Upper lobe of left lung (tissue), 6 donors: ENCODE results near the gene BMP7. TPM values are rescaled to one million over a fixed set of nuclear protein-coding genes. Genes with fewer than 3 reads are reported as not detected.

Experiments used
- ATAC-seq, 2 donors: fragments of 200-7000 bp; cut with Tn5 transposase; one replicate each; pipeline ENCODE4 v1.9.1; 2022; ENCODE audit warnings: mild to moderate bottlenecking in 2 of 2, moderate library complexity in 2 of 2; ENCODE audit not compliant: low FRiP score in 2 of 2
- DNase-seq, 2 donors: peaks; one replicate each; pipeline ENCODE4 v3.0.0-alpha.2; 2019 to 2020
- H3K27ac ChIP-seq, 4 donors: fragments of 200-600 bp; sonication (generic); one replicate each; pipeline ENCODE4 v1.5.1; 2016 to 2019
- H3K27me3 ChIP-seq, 4 donors: fragments of 200-600 bp; sonication (generic); one replicate each; pipeline ENCODE4 v1.5.1; 2017 to 2019
- H3K36me3 ChIP-seq, 4 donors: fragments of 200-600 bp; sonication (generic); one replicate each; pipeline ENCODE4 v1.5.1; 2016 to 2019
- H3K4me1 ChIP-seq, 4 donors: fragments of 200-600 bp; sonication (generic); one replicate each; pipeline ENCODE4 v1.5.1; 2018 to 2019
- H3K4me3 ChIP-seq, 4 donors: fragments of 200-600 bp; sonication (generic); one replicate each; pipeline ENCODE4 v1.5.1; 2017 to 2019; ENCODE audit warnings: mild to moderate bottlenecking in 2 of 4, moderate library complexity in 1 of 4
- H3K9me3 ChIP-seq, 4 donors: fragments of 200-600 bp; sonication (generic); one replicate each; pipeline ENCODE4 v1.5.1; 2018 to 2019
- EP300 ChIP-seq, 4 donors: sonication (generic); formaldehyde crosslinking; IDR thresholded peaks; one replicate each; pipeline ENCODE4 v1.5.1; 2017; ENCODE audit warnings: antibody characterized with exemption in 4 of 4, control low read depth in 2 of 4
- POLR2A ChIP-seq, 4 donors: fragments of 450-650 bp; IDR thresholded peaks; one replicate each; pipeline ENCODE4 v1.5.1; 2016 to 2017; ENCODE audit warnings: antibody characterized with exemption in 4 of 4, mild to moderate bottlenecking in 2 of 4
- POLR2AphosphoS5 ChIP-seq, 2 donors: sonication (generic); formaldehyde crosslinking; IDR thresholded peaks; one replicate each; pipeline ENCODE4 v1.5.1; 2017; ENCODE audit warnings: antibody characterized with exemption in 2 of 2
- WGBS, 2 donors: methylation state at CpG; one replicate each; pipeline ENCODE4 v1.1.5; 2017 to 2018; 5-methylcytosine and 5-hydroxymethylcytosine counted together
- total RNA-seq, 6 donors: library from RNA; depleted of rRNA in 4 of 6; stranded (reverse); fragments of >200 nt in 4 of 6; gene quantifications; one replicate each; pipeline versions ENCODE4 v1.1.0 to v1.2.1, GENCODE V29; 2016 to 2021
- TF ChIP-seq, protein P1 (sequence below), 6 experiments: fragments of 450-650 bp in 4 of 6; fragments of 200-600 bp in 2 of 6; sonication (generic) in 2 of 6; IDR thresholded peaks; one replicate each; pipeline ENCODE4 v1.5.1; 2016 to 2019; ENCODE audit warnings: antibody characterized with exemption in 6 of 6
- donor health status: DM: no; HTN: no; CAD: no; lungs with moderate emphysema.
- donor health status: DM: no; HTN: yes; CAD: no; lungs with severe emphysema.

Gene BMP7
- total RNA-seq, 6 donors from 2014 or later = 0.30 to 4.0 (median 2.6) TPM; not detected in 1

GRCh38 chr20:57238089-57238488 is 28.4 kb downstream of the BMP7 start:
- ATAC-seq = no peak
- Histone ChIP-seq H3K36me3 (no peaks in the 10 kb centered on the region), H3K9me3 (no peaks in the 10 kb centered on the region), H3K27me3 (no peaks in the 10 kb centered on the region), H3K4me1 (no peaks in the 10 kb centered on the region), H3K27ac (no peak overlapping the region), H3K4me3 (no peak overlapping the region)
- WGBS, 2 donors = 90 to 94% methylated on average over 4 of the region's 4 CpGs
- TF ChIP-seq, protein P1, sequence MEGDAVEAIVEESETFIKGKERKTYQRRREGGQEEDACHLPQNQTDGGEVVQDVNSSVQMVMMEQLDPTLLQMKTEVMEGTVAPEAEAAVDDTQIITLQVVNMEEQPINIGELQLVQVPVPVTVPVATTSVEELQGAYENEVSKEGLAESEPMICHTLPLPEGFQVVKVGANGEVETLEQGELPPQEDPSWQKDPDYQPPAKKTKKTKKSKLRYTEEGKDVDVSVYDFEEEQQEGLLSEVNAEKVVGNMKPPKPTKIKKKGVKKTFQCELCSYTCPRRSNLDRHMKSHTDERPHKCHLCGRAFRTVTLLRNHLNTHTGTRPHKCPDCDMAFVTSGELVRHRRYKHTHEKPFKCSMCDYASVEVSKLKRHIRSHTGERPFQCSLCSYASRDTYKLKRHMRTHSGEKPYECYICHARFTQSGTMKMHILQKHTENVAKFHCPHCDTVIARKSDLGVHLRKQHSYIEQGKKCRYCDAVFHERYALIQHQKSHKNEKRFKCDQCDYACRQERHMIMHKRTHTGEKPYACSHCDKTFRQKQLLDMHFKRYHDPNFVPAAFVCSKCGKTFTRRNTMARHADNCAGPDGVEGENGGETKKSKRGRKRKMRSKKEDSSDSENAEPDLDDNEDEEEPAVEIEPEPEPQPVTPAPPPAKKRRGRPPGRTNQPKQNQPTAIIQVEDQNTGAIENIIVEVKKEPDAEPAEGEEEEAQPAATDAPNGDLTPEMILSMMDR (IDR thresholded peaks at IDR 0.05) = no peak
- TF ChIP-seq POLR2AphosphoS5 (IDR thresholded peaks at IDR 0.05) (no peak), EP300 (IDR thresholded peaks at IDR 0.05) (no peak), POLR2A (IDR thresholded peaks at IDR 0.05) (no peak)
- no peak for DNase-seq

- H3K4me3 ChIP-seq = no peak overlapping the region
- WGBS, 2 donors = 78 to 89% methylated on average over 3 of the region's 3 CpGs
Measured at GRCh38 chr20:57237585-57237953, 28.9 kb downstream of the BMP7 start.

DNA sequence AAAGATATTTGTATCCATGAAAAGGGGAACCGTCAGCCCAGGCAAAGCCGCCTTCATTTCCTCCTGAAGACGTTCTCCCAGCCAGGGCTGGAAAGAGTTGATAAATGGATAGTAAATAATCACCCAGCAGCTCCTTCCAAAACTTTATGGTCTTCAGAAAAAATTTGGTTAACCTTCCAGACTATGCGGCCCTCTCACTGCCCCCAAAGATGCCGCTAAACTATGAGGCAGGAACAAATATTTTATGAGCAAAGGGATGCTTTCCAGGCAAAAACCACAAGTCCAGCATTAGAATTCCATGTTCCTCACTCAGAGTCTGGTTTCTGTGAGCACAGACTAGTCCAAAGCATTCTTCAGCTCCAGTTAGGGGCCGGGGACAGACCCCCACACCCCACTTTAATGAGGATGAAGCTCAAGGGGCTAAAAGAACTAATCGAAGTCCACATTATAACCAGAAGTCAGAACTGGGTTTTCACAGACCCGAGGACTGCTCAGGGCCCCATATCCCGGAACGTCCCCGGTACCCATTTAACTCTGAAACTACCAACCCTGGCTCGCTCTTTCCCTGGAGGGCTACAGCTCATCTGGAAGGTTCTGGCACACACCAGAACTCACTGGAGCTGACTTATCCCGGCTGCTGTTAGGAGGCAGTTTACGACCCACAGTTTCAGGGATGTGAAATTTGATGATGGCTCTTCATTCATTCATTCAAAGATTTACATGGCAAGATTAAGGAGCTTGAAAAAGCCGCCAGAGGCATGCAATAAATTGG is 29.4 kb downstream of the BMP7 start:
- Histone ChIP-seq H3K4me3 (no peak overlapping the region), H3K27me3 (no peaks in the 10 kb centered on the region), H3K9me3 (no peaks in the 10 kb centered on the region), H3K27ac (no peak overlapping the region), H3K36me3 (no peaks in the 10 kb centered on the region), H3K4me1 (no peaks in the 10 kb centered on the region)
- 61 to 82% methylated on average over 15 of the region's 15 CpGs for WGBS, 2 donors
- DNase-seq = no peak
- TF ChIP-seq POLR2AphosphoS5 (IDR thresholded peaks at IDR 0.05) (no peak), POLR2A (IDR thresholded peaks at IDR 0.05) (no peak), EP300 (IDR thresholded peaks at IDR 0.05) (no peak)
- TF ChIP-seq, protein P1 (IDR thresholded peaks at IDR 0.05) = no peak
- ATAC-seq = no peak

More at GRCh38 chr20:57237585-57237953, 28.9 kb downstream of the BMP7 start:
- TF ChIP-seq, protein P1 (IDR thresholded peaks at IDR 0.05) = no peak
- TF ChIP-seq POLR2AphosphoS5 (IDR thresholded peaks at IDR 0.05) (no peak), POLR2A (IDR thresholded peaks at IDR 0.05) (no peak), EP300 (IDR thresholded peaks at IDR 0.05) (no peak)
- no peaks in the 10 kb centered on the region for H3K9me3 ChIP-seq
- no peaks in the 10 kb centered on the region for H3K36me3 ChIP-seq
- H3K27ac ChIP-seq = no peak overlapping the region
- H3K27me3 ChIP-seq = no peaks in the 10 kb centered on the region
- H3K4me1 ChIP-seq = no peaks in the 10 kb centered on the region
- ATAC-seq = no peak
- no peak for DNase-seq

DNA sequence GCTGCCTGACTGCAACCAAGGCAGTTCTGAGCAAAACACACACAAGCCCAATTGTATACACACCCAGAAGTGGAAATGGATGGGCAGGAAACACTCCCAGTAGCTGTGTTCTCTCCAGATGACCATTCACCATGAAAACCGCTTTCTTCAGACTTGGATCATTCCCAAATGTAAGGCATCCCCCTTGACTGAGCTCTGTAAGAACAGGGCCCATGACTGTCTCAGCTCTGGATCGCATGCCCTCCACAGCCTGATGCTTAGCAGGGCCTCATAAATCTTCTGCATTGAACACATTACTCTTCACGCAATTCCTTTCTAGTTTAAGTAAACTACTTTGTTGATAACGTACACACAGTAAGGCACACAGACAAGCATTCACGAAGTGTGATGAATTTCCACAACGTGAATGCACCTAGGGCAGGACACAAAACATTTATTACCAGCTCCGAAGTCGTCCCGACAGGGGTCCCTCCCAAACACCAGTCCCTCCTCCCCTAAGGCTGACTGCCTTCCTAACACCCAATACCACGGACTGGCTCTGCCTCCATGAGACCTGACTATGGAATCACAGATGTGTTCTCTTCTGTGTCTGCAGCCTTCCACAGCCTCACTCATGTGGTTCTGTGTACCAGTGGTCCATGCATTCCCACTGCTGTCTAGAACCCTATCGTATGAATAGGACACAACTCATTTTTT is 31.7 kb downstream of the BMP7 start:
- no peaks in the 10 kb centered on the region for H3K27me3 ChIP-seq
- H3K27ac ChIP-seq = no peak overlapping the region
- H3K36me3 ChIP-seq = no peaks in the 10 kb centered on the region
- no peak for DNase-seq
- no peaks in the 10 kb centered on the region for H3K4me1 ChIP-seq
- TF ChIP-seq, protein P1 (IDR thresholded peaks at IDR 0.05) = no peak
- TF ChIP-seq EP300 (IDR thresholded peaks at IDR 0.05) (no peak), POLR2AphosphoS5 (IDR thresholded peaks at IDR 0.05) (no peak), POLR2A (IDR thresholded peaks at IDR 0.05) (no peak)
- 64 to 65% methylated on average over 11 of the region's 11 CpGs for WGBS, 2 donors
- H3K9me3 ChIP-seq = no peaks in the 10 kb centered on the region
- H3K4me3 ChIP-seq = no peak overlapping the region
- no peak for ATAC-seq
